Uterus (tissue), 2 donors: ENCODE results near the gene TAMALIN.

Experiments
- POLR2A ChIP-seq, 2 donors: fragments of 450-650 bp; IDR thresholded peaks; one replicate each; pipeline ENCODE4 v1.6.1; 2016; ENCODE audit warnings: antibody characterized with exemption in 2 of 2, mild to moderate bottlenecking in 1 of 2, moderate library complexity in 1 of 2
- TF ChIP-seq, protein P1 (sequence below), 4 experiments: fragments of 200-600 bp in 2 of 4; fragments of 450-650 bp in 2 of 4; sonication (generic) in 2 of 4; IDR thresholded peaks; one replicate each; pipeline ENCODE4 v1.5.1; 2016 to 2019; ENCODE audit warnings: antibody characterized with exemption in 4 of 4, mild to moderate bottlenecking in 2 of 4, moderate library complexity in 1 of 4

DNA sequence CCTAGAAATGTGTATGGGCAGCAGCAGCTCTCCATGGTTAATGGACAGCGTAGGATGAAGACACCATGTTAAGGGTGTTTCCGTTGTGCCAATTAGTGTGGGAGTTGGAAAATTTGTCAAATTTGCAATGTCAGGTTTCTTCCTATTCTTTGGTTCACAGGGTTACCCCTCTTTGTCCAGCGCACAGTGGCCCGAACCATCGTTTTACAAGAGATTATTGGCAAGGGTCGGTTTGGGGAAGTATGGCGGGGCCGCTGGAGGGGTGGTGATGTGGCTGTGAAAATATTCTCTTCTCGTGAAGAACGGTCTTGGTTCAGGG, 26.0 kb upstream of the TAMALIN start:
- no peak for TF ChIP-seq POLR2A (IDR thresholded peaks at IDR 0.05)
- TF ChIP-seq, protein P1, sequence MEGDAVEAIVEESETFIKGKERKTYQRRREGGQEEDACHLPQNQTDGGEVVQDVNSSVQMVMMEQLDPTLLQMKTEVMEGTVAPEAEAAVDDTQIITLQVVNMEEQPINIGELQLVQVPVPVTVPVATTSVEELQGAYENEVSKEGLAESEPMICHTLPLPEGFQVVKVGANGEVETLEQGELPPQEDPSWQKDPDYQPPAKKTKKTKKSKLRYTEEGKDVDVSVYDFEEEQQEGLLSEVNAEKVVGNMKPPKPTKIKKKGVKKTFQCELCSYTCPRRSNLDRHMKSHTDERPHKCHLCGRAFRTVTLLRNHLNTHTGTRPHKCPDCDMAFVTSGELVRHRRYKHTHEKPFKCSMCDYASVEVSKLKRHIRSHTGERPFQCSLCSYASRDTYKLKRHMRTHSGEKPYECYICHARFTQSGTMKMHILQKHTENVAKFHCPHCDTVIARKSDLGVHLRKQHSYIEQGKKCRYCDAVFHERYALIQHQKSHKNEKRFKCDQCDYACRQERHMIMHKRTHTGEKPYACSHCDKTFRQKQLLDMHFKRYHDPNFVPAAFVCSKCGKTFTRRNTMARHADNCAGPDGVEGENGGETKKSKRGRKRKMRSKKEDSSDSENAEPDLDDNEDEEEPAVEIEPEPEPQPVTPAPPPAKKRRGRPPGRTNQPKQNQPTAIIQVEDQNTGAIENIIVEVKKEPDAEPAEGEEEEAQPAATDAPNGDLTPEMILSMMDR (IDR thresholded peaks at IDR 0.05), result no peak
